ENCODE data around the gene KCNIP2. TPM values are rescaled to one million over a fixed set of nuclear protein-coding genes. Genes with fewer than 3 reads are reported as not detected.
A peak's percentile ranks its signal among the peaks of the same experiment; 100 is the strongest.

KCNIP2 gene
- total and polyA plus RNA-seq, 2 experiments from 2014 or later, result 35.7 to 63.6 TPM

DNA sequence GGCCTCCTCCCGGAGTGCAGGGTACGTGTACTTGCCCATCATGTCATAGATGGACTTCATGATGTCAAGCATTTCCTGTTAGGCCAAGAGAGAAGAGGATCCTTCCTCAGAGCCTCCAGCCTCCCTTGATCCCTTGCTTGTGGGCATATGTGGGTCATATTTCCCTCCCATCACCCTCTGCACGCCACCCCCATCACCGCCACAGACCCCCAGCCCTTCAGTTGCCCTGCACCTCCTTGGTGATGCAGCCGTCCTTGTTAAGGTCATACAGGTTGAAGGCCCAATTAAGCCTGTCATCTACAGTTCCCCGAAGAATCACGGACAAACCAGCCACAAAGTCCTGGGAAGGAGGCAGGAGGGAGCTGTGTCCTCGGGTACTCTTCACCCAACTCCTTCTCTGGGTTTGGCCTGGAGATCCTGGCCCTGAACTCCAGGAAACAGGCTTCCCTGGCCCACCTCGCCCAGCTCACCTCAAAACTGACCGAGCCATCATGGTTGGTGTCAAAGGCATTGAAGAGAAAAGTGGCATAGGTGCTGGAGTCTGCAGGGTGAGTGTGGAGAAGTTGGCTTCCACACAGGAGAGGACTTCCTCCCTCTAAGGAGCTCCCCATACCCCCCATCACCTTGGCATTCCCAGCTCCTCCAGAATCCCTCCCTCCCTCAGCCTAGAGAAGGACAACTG, 15.5 kb downstream of the KCNIP2 start:
- DNase-seq (ENCODE audit: low read depth in 1 of 2, low spot score in 1 of 2), result no peak
- Histone ChIP-seq H3K27ac (no peak overlapping the region), H3K4me3 (no peak overlapping the region), H3K4me1 (ENCODE audit: low read depth) (peaks cover 15% of the 10 kb centered on the region), H3K9me3 (ENCODE audit: low read depth) (no peaks in the 10 kb centered on the region), H3K27me3 (no peaks in the 10 kb centered on the region), H3K36me3 (no peaks in the 10 kb centered on the region)
- TF ChIP-seq CTCF (IDR thresholded peaks at IDR 0.05; ENCODE audit: low read depth, low read length), result no peak

GRCh38 chr10:101826852-101827434, 16.7 kb downstream of the KCNIP2 start:
- no peaks in the 10 kb centered on the region for H3K27me3 ChIP-seq
- H3K36me3 ChIP-seq, result no peaks in the 10 kb centered on the region
- TF ChIP-seq CTCF (IDR thresholded peaks at IDR 0.05; ENCODE audit: low read depth, low read length), result no peak
- H3K9me3 ChIP-seq (ENCODE audit: low read depth), result no peaks in the 10 kb centered on the region
- DNase-seq (ENCODE audit: low read depth in 1 of 2, low spot score in 1 of 2), result no peak
- peaks cover 15% of the 10 kb centered on the region for H3K4me1 ChIP-seq (ENCODE audit: low read depth)
- no peak overlapping the region for H3K4me3 ChIP-seq
- no peak overlapping the region for H3K27ac ChIP-seq

DNA sequence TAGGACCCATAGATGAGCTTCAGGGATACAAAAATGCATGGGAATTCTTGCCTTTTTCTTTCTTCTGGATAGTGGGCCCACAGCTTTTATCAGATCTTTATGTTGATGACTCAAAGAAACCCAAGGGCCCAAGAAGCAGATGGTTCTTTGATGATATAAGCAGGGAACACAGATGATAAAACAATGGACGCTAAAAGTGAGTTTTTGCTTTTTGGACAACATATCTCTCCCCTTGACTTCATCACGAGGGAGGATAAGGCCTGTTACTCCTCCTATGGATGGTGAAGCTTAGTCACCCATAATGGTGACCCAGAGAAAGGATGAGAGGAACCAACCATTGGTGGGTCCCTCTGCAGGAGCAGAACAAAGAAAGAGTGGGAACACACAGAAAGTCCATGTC, 18.9 kb downstream of the KCNIP2 start:
- H3K27me3 ChIP-seq, result no peaks in the 10 kb centered on the region

DNA sequence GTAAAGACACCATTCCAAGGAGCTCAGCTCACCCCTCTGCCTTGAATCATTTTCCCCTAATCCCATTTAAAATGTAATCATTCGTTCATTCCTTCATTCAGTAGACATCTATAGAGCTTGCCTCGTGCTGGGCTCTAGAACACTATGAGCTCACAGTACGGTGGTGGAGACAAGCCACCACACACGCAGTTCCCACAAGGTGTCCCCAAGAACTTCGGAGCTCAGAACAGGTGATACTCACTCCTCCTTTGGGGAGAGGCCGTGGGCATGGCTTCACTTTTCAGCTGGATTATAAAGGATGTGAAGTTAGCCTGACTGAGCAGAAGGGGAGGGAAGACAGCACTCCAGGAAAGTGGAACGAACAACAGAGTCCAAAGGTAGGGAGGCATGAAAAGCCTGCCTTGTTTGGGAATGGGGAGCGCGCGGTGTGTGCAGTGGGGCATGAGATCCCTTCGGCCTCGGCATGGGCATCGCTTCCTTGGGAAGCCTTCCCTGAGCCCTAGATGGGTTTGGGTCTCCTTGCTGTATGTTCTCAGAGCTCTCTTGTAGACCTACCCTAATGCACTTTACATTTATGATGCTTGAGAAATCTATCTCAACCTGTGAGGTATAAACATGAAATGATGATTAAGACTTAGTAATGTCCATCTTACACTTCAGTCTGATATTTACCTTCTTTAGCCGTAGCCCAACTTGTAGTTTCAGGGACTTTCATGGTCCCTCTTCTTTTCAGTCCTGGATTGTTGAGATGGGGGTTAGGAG, 24.5 kb downstream of the KCNIP2 start:
- H3K4me1 ChIP-seq (ENCODE audit: low read depth), result peaks cover 10% of the 10 kb centered on the region
- H3K27me3 ChIP-seq, result no peaks in the 10 kb centered on the region
- no peaks in the 10 kb centered on the region for H3K9me3 ChIP-seq (ENCODE audit: low read depth)
- no peak for DNase-seq (ENCODE audit: low read depth in 1 of 2, low spot score in 1 of 2)
- peak overlapping the region; percentile 89 for H3K27ac ChIP-seq
- peak overlapping the region; percentile 35 for H3K4me3 ChIP-seq
- no peak for TF ChIP-seq CTCF (IDR thresholded peaks at IDR 0.05; ENCODE audit: low read depth, low read length)
- no peaks in the 10 kb centered on the region for H3K36me3 ChIP-seq

More for the DNA sequence above, 18.9 kb downstream of the KCNIP2 start:
- no peaks in the 10 kb centered on the region for H3K36me3 ChIP-seq
- H3K9me3 ChIP-seq (ENCODE audit: low read depth), result no peaks in the 10 kb centered on the region
- no peak overlapping the region for H3K4me3 ChIP-seq
- DNase-seq (ENCODE audit: low read depth in 1 of 2, low spot score in 1 of 2), result no peak
- no peak overlapping the region for H3K27ac ChIP-seq
- peaks cover 4% of the 10 kb centered on the region for H3K4me1 ChIP-seq (ENCODE audit: low read depth)
- no peak for TF ChIP-seq CTCF (IDR thresholded peaks at IDR 0.05; ENCODE audit: low read depth, low read length)

- no peaks in the 10 kb centered on the region for H3K9me3 ChIP-seq (ENCODE audit: low read depth)
- peak; percentile 99 to 100 for DNase-seq (ENCODE audit: low read depth in 1 of 2, low spot score in 1 of 2)
- no peaks in the 10 kb centered on the region for H3K27me3 ChIP-seq
- no peaks in the 10 kb centered on the region for H3K36me3 ChIP-seq
- no peak for TF ChIP-seq CTCF (IDR thresholded peaks at IDR 0.05; ENCODE audit: low read depth, low read length)
- peaks cover 10% of the 10 kb centered on the region for H3K4me1 ChIP-seq (ENCODE audit: low read depth)
- peak within 1 kb of the TSS; percentile 89 for H3K27ac ChIP-seq
- peak within 1 kb of the TSS; percentile 81 for H3K4me3 ChIP-seq
These were observed 25.3 kb downstream of the KCNIP2 start, which contains the start of gene OGA for GRCh38 chr10:101818119-101818871. OGA (minus strand) TSS chr10:101818444; CDS start chr10:101818022, 422 bp downstream.
